ENCODE measurements around the gene LAMB4.

GRCh38 chr7:108018668-108019067, 111.5 kb downstream of the LAMB4 start:
- TF ChIP-seq FOXA1 (IDR thresholded peaks at IDR 0.05) = no peak
- TF ChIP-seq ARNT (IDR thresholded peaks at IDR 0.05) = no peak
- no peak for TF ChIP-seq BHLHE40 (IDR thresholded peaks at IDR 0.05; ENCODE audit: borderline replicate concordance)
